H1 (cell line): ENCODE data around the gene FBXL12. TPM values are rescaled to one million over a fixed set of nuclear protein-coding genes. Genes with fewer than 3 reads are reported as not detected.
"Not testable (repeated sequence)": the region's sequence is repeated elsewhere in the genome, so short reads cannot be mapped to it uniquely, and the experiment has no call there.

Source experiments
- CTCF ChIA-PET: fragments of 300-600 bp; sonication (Branson Sonifier 250); formaldehyde crosslinking; loops from one replicate; lab custom pipeline; 2021; ENCODE audit not compliant: partially characterized antibody; lab: Charles Lee
- POLR2A ChIA-PET: fragments of 300-600 bp; sonication (Branson Sonifier 250); formaldehyde crosslinking; loops from one replicate; lab custom pipeline; 2021; ENCODE audit warnings: inconsistent platforms; ENCODE audit not compliant: partially characterized antibody; lab: Charles Lee
- DNase-seq, 2 experiments: peaks; one replicate each; pipeline versions ENCODE4 v3.0.0 to v3.0.0-alpha.2; 2010 to 2022; ENCODE audit warnings: low spot score in 2 of 2, low read depth in 1 of 2, mixed read lengths in 1 of 2
- FAIRE-seq: peaks from 2 replicates; lab custom pipeline; 2011; peaks lifted over from hg19 to GRCh38; lab: Jason Lieb, UNC
- H2AFZ ChIP-seq: 2 replicates; pipeline ENCODE4 v1.8.1; 2012; ENCODE audit warnings: low read length, inconsistent platforms
- H2AK5ac ChIP-seq: 2 replicates; pipeline ENCODE4 v1.6.1; 2013; ENCODE audit warnings: low read depth, low read length
- H2BK120ac ChIP-seq: replicated peaks from 2 replicates; pipeline ENCODE3; 2013; ENCODE audit warnings: low read depth, low read length, inconsistent platforms
- H2BK12ac ChIP-seq: 2 replicates; pipeline ENCODE4 v1.6.1; 2013; ENCODE audit warnings: low read depth, low read length
- H2BK15ac ChIP-seq: 2 replicates; pipeline ENCODE4 v1.6.1; 2013; ENCODE audit warnings: low read length
- H2BK20ac ChIP-seq: 2 replicates; pipeline ENCODE4 v1.6.1; 2013; ENCODE audit warnings: low read length
- H2BK5ac ChIP-seq: 2 replicates; pipeline ENCODE4 v1.6.1; 2013; ENCODE audit warnings: low read depth, low read length
- H3K14ac ChIP-seq: 2 replicates; pipeline ENCODE4 v1.6.1; 2013; ENCODE audit warnings: inconsistent platforms; ENCODE audit not compliant: insufficient read length
- H3K18ac ChIP-seq: 2 replicates; pipeline ENCODE4 v1.6.1; 2013; ENCODE audit warnings: low read length; ENCODE audit errors: extremely low read depth
- H3K23ac ChIP-seq: 2 replicates; pipeline ENCODE4 v1.6.1; 2013; ENCODE audit warnings: inconsistent platforms; ENCODE audit not compliant: insufficient read length
- H3K23me2 ChIP-seq: 2 replicates; pipeline ENCODE4 v1.6.1; 2013; ENCODE audit warnings: low read depth, low read length
- H3K27ac ChIP-seq: 2 replicates; pipeline ENCODE4 v1.6.1; 2011; ENCODE audit warnings: low read depth, low read length, inconsistent platforms
- H3K27me3 ChIP-seq, 4 experiments: replicated peaks in 1 of 4; 1 replicate in 1 of 4; 2 replicates in 3 of 4; pipeline versions ENCODE4 v1.6.1 to v1.8.1; 2011 to 2013; ENCODE audit warnings: low read length in 3 of 4, mild to moderate bottlenecking in 3 of 4, inconsistent platforms in 2 of 4, mixed read lengths in 2 of 4, moderate library complexity in 1 of 4; ENCODE audit not compliant: control insufficient read depth in 3 of 4, insufficient read depth in 3 of 4; ENCODE audit errors: extremely low read depth in 1 of 4
- H3K36me3 ChIP-seq, 4 experiments: 2 replicates each; pipeline versions ENCODE4 v1.6.1 to v1.8.1; 2011 to 2013; ENCODE audit warnings: mild to moderate bottlenecking in 4 of 4, low read length in 3 of 4, moderate library complexity in 2 of 4, control low read depth in 1 of 4, inconsistent platforms in 1 of 4; ENCODE audit not compliant: insufficient read depth in 4 of 4, control insufficient read depth in 2 of 4
- H3K4ac ChIP-seq: replicated peaks from 2 replicates; pipeline ENCODE3; 2013; ENCODE audit warnings: low read length, low read depth, mixed read lengths, inconsistent platforms; ENCODE audit not compliant: insufficient read length
- H3K4me1 ChIP-seq, 4 experiments: replicated peaks in 1 of 4; 1 replicate in 1 of 4; 2 replicates in 3 of 4; pipeline versions ENCODE4 v1.6.1 to v1.8.1; 2011 to 2013; ENCODE audit warnings: low read length in 3 of 4, inconsistent platforms in 2 of 4, mixed read lengths in 1 of 4; ENCODE audit not compliant: insufficient read depth in 4 of 4, control insufficient read depth in 3 of 4
- H3K4me2 ChIP-seq, 2 experiments: 2 replicates each; pipeline versions ENCODE4 v1.6.1 to v1.8.1; 2011 to 2013; ENCODE audit warnings: low read depth in 2 of 2, low read length in 2 of 2, control low read depth in 1 of 2, inconsistent platforms in 1 of 2, mild to moderate bottlenecking in 1 of 2; ENCODE audit not compliant: insufficient read depth in 1 of 2
- H3K4me3 ChIP-seq, 4 experiments: fragments of 200-600, 300-600 bp in 1 of 4; sonication (generic), shearing (Covaris generic), sonication (Bioruptor Twin) in 1 of 4; 2 replicates each; pipeline versions ENCODE4 v1.5.1 to v1.8.1; 2011 to 2016; ENCODE audit warnings: low read length in 4 of 4, low read depth in 3 of 4, control low read depth in 2 of 4, inconsistent platforms in 2 of 4, mild to moderate bottlenecking in 2 of 4, mixed read lengths in 1 of 4, moderate library complexity in 1 of 4; ENCODE audit not compliant: insufficient read depth in 2 of 4; ENCODE audit errors: extremely low read depth in 1 of 4
- H3K56ac ChIP-seq: replicated peaks from 2 replicates; pipeline ENCODE3; 2013; ENCODE audit warnings: low read depth, mild to moderate bottlenecking, mixed read lengths, low read length, inconsistent platforms; ENCODE audit not compliant: insufficient read length
- H3K79me1 ChIP-seq: 2 replicates; pipeline ENCODE4 v1.6.1; 2013; ENCODE audit warnings: low read depth, low read length, control low read depth
- H3K79me2 ChIP-seq, 2 experiments: 2 replicates each; pipeline versions ENCODE4 v1.6.1 to v1.8.1; 2012 to 2013; ENCODE audit warnings: low read length in 2 of 2, mild to moderate bottlenecking in 2 of 2, inconsistent platforms in 1 of 2; ENCODE audit not compliant: insufficient read depth in 2 of 2, control insufficient read depth in 1 of 2
- H3K9ac ChIP-seq, 4 experiments: replicated peaks in 1 of 4; 1 replicate in 1 of 4; 2 replicates in 3 of 4; pipeline versions ENCODE4 v1.6.1 to v1.8.1; 2011 to 2013; ENCODE audit warnings: low read depth in 3 of 4, low read length in 3 of 4, control low read depth in 2 of 4, mild to moderate bottlenecking in 2 of 4, moderate library complexity in 2 of 4, inconsistent platforms in 1 of 4; ENCODE audit errors: extremely low read depth in 1 of 4
- H3K9me3 ChIP-seq, 2 experiments: 2 replicates each; pipeline versions ENCODE4 v1.6.1 to v1.8.1; 2012 to 2013; ENCODE audit warnings: mild to moderate bottlenecking in 2 of 2, moderate library complexity in 2 of 2, control low read depth in 1 of 2, inconsistent platforms in 1 of 2, low read depth in 1 of 2, low read length in 1 of 2, mixed read lengths in 1 of 2; ENCODE audit not compliant: insufficient read depth in 2 of 2
- H4K20me1 ChIP-seq, 2 experiments: replicated peaks in 1 of 2; 2 replicates each; pipeline versions ENCODE3 to v1.8.1; 2011 to 2013; ENCODE audit warnings: inconsistent platforms in 2 of 2, low read length in 2 of 2, mild to moderate bottlenecking in 1 of 2; ENCODE audit not compliant: insufficient read depth in 2 of 2, control insufficient read depth in 1 of 2
- H4K5ac ChIP-seq: 2 replicates; pipeline ENCODE4 v1.6.1; 2013; ENCODE audit warnings: low read length, low read depth, mixed read lengths, inconsistent platforms; ENCODE audit not compliant: insufficient read length
- H4K8ac ChIP-seq: 2 replicates; pipeline ENCODE4 v1.8.0; 2013; ENCODE audit warnings: mild to moderate bottlenecking, moderate library complexity, low read length, inconsistent platforms; ENCODE audit not compliant: insufficient read depth; ENCODE audit errors: extremely low read depth
- H4K91ac ChIP-seq: replicated peaks from 2 replicates; pipeline ENCODE3; 2013; ENCODE audit warnings: low read length, mixed read lengths, inconsistent platforms; ENCODE audit not compliant: insufficient read length
- WGBS, 2 experiments: shearing (Covaris generic) in 1 of 2; methylation state at CpG; one replicate each; pipeline versions ENCODE4 v1.1.6 to v1.1.7; 2013 to 2015; ENCODE audit warnings: low lambda C conversion rate in 2 of 2, mixed read lengths in 2 of 2, inconsistent platforms in 1 of 2, low coverage in 1 of 2, missing lambda C conversion rate in 1 of 2; ENCODE audit not compliant: insufficient replicate concordance in 2 of 2, insufficient coverage in 1 of 2, insufficient read length in 1 of 2; ENCODE audit errors: extremely low coverage in 1 of 2, missing lambda C conversion rate in 1 of 2; 5-methylcytosine and 5-hydroxymethylcytosine counted together
- polyA plus RNA-seq, 7 experiments: library from polyadenylated mRNA; depleted of rRNA in 3 of 7; stranded (reverse) in 5 of 7; unstranded in 2 of 7; fragments of >200 nt in 5 of 7; fragments of 200-250 nt in 2 of 7; gene quantifications; 1 replicate in 5 of 7; 2 replicates in 1 of 7; 4 replicates in 1 of 7; pipeline versions ENCODE4 v1.2.1 to v1.2.3, GENCODE V29; 2011 to 2013; ENCODE audit warnings: missing spikeins in 2 of 7, mixed read lengths in 2 of 7
- total RNA-seq: library from RNA; stranded (reverse); fragmentation: NEBNext Ultra II Directional; extraction: Animal tissue kit (Norgen Biotek cat#: 25700); gene quantifications from 2 replicates; pipeline ENCODE4 v1.2.1, GENCODE V29; 2021

FBXL12 gene
- total and polyA plus RNA-seq, 2 of the 8 experiments (the other 6 are each of a cell fraction or from before 2014, with no cell fraction given): 24.6 to 62.3 TPM

DNA sequence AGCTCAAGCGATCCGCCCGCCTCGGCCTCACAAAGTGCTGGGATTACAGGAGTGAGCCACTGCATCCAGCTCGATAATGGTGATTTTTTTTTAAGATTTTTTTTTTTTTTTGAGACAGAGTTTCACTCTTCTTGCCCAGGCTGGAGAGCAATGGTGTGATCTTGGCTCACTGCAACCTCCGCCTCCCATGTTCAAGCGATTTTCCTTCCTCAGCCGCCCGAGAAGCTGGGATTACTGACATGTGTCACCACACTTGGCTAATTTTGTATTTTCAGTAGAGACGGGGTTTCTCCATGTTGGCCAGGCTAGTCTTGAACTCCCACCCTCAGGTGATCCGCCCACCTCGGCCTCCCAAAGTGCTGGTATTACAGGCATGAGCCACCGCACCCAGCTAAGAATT lies 30.3 kb downstream of the FBXL12 start:
- H3K27me3 ChIP-seq, H3K56ac ChIP-seq, H3K14ac ChIP-seq, H2BK120ac ChIP-seq, H2AFZ ChIP-seq, H3K79me1 ChIP-seq, H3K4me3 ChIP-seq, H4K20me1 ChIP-seq, H4K5ac ChIP-seq, H2BK15ac ChIP-seq, FAIRE-seq, H3K23ac ChIP-seq, H3K18ac ChIP-seq, H3K4me2 ChIP-seq, H4K8ac ChIP-seq, H2BK20ac ChIP-seq, H3K9ac ChIP-seq, DNase-seq, H3K27ac ChIP-seq, H2BK5ac ChIP-seq, H3K79me2 ChIP-seq, H3K9me3 ChIP-seq, H3K36me3 ChIP-seq, H3K4ac ChIP-seq, H2AK5ac ChIP-seq, H2BK12ac ChIP-seq, H4K91ac ChIP-seq: not testable (repeated sequence)
- H3K23me2 ChIP-seq: peaks cover 11% of the 10 kb centered on the region; the same call in 1 of the 2 replicates
- POLR2A ChIA-PET: interaction anchor here (0.6 to 1.6 kb wide), 5 partner anchors 145 to 648 kb away, joined by 3 to 6 read pairs (median 3); no protein-coding TSS in a partner anchor
- 88% methylated on average over 13 of the region's 13 CpGs; no CpG with 5 or more reads in 1 of the 2 experiments for WGBS, 2 experiments
- H3K4me1 ChIP-seq: peaks cover 0 to 15% (median 2%) of the 10 kb centered on the region in 4 experiments
- CTCF ChIA-PET: interaction anchor here (0.6 to 1.8 kb wide), 6 partner anchors 10 to 476 kb away, joined by 3 to 7 read pairs (median 3); partner anchors contain the start of gene ZNF121
